Natural killer cell (primary cell): ENCODE data around the gene FBRS. TPM values are rescaled to one million over a fixed set of nuclear protein-coding genes. Genes with fewer than 3 reads are reported as not detected.

Experiments used
- ATAC-seq, 3 donors: fragments of 150-1000 bp in 2 of 3; fragments of 200-7000 bp in 1 of 3; cut with Tn5 transposase; 1 replicate in 1 of 3; 2 replicates in 2 of 3; pipeline ENCODE4 v1.10.0; 2021; ENCODE audit warnings: mild to moderate bottlenecking in 2 of 3, moderate library complexity in 2 of 3
- DNase-seq, 2 donors: peaks; one replicate each; pipeline versions ENCODE4 v3.0.0 to v3.0.0-alpha.2; 2013 to 2021; ENCODE audit warnings: mixed read lengths in 1 of 2
- H3K27ac ChIP-seq: one replicate; pipeline ENCODE4 v1.5.1; 2013; ENCODE audit warnings: mild to moderate bottlenecking, low read length
- H3K27me3 ChIP-seq: one replicate; pipeline ENCODE4 v1.6.1; 2013; ENCODE audit warnings: low read length; ENCODE audit not compliant: control insufficient read depth, insufficient read depth
- H3K36me3 ChIP-seq: one replicate; pipeline ENCODE4 v1.6.1; 2013; ENCODE audit warnings: low read length; ENCODE audit not compliant: control insufficient read depth, insufficient read depth
- H3K4me1 ChIP-seq: one replicate; pipeline ENCODE4 v1.6.1; 2013; ENCODE audit warnings: low read length; ENCODE audit not compliant: control insufficient read depth, insufficient read depth
- H3K4me3 ChIP-seq: one replicate; pipeline ENCODE4 v1.5.1; 2013; ENCODE audit warnings: low read length
- H3K9me3 ChIP-seq: one replicate; pipeline ENCODE4 v1.6.1; 2013; ENCODE audit warnings: low read length; ENCODE audit not compliant: control insufficient read depth, insufficient read depth
- H3K27ac Mint-ChIP-seq, 2 donors: one replicate each; pipeline ENCODE4 v1.8.0; 2022; ENCODE audit warnings: mild to moderate bottlenecking in 2 of 2, mixed read lengths in 2 of 2, moderate library complexity in 1 of 2
- H3K27me3 Mint-ChIP-seq, 2 donors: one replicate each; pipeline ENCODE4 v1.8.0; 2022; ENCODE audit warnings: low read depth in 2 of 2, mixed read lengths in 2 of 2
- H3K36me3 Mint-ChIP-seq: one replicate; pipeline ENCODE4 v1.8.0; 2022; ENCODE audit warnings: mixed read lengths
- H3K4me1 Mint-ChIP-seq, 2 donors: one replicate each; pipeline ENCODE4 v1.8.0; 2022; ENCODE audit warnings: mixed read lengths in 2 of 2
- H3K4me3 Mint-ChIP-seq: one replicate; pipeline ENCODE4 v1.8.0; 2022; ENCODE audit warnings: mild to moderate bottlenecking, moderate library complexity, mixed read lengths
- H3K9me3 Mint-ChIP-seq, 2 donors: one replicate each; pipeline ENCODE4 v1.8.0; 2022; ENCODE audit warnings: mixed read lengths in 2 of 2
- WGBS: methylation state at CpG from one replicate; pipeline ENCODE4 v1.1.7; 2013; ENCODE audit warnings: missing lambda C conversion rate; ENCODE audit not compliant: insufficient coverage; 5-methylcytosine and 5-hydroxymethylcytosine counted together
- intact Hi-C: fragments of 100-400 bp; cut with micrococcal nuclease; formaldehyde crosslinking; loops from one replicate; pipeline ENCODE4 v1.14.2; 2022
- total RNA-seq, 4 donors: library from RNA; stranded (reverse); fragments of 120-200 nt in 1 of 4; gene quantifications; one replicate each; pipeline versions ENCODE4 v1.2.3 to v1.2.4, GENCODE V29; 2013 to 2022
- TF ChIP-seq, protein P1 (sequence below): fragments of 200-600 bp; IDR thresholded peaks from one replicate; pipeline ENCODE4 v1.8.0; 2022; ENCODE audit warnings: antibody characterized with exemption

Gene FBRS
- total RNA-seq, 3 donors from 2014 or later (not counting 1 experiment from before 2014, with no cell fraction given): 158 to 182 (median 172) TPM

DNA sequence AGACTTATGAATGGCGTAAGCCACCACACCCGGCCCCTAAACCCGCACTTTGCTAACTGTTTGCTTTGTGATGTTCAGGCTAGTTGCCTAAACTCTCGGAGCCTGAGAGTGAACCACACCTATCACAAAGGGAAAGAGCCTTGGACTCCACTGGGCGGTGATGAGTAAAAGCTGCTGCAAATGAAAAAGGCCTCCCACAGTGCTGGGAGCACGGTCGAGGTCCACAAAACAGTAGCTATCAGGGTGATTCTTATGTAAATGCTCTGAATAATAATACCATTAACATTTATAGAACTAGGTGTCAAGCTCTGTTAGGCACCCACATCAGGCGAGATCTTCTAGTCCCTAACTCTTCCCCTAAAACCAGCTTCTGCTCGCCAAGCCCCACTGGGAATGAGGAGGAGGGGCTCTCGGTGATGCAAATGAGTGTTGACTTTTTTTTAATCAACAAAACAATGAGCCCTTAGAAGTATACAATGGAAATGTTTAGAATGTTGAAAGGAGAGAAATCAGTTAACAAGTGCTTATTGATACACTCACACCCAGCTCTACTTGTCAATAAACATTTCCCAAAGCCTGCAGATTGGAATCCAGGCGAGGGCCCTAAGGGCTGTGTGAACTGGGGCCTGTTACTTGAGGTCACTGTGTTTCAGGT lies 19.8 kb downstream of the FBRS start:
- H3K36me3 Mint-ChIP-seq: no peaks in the 10 kb centered on the region
- intact Hi-C loops: no loop called here
- Histone ChIP-seq H3K36me3 (no peaks in the 10 kb centered on the region), H3K4me1 (no peaks in the 10 kb centered on the region), H3K9me3 (no peaks in the 10 kb centered on the region), H3K4me3 (no peak overlapping the region), H3K27ac (no peak overlapping the region), H3K27me3 (no peaks in the 10 kb centered on the region)
- no peaks in the 10 kb centered on the region for H3K9me3 Mint-ChIP-seq
- ATAC-seq (no peak), DNase-seq (no peak)
- no peaks in the 10 kb centered on the region for H3K27me3 Mint-ChIP-seq
- TF ChIP-seq, protein P1, sequence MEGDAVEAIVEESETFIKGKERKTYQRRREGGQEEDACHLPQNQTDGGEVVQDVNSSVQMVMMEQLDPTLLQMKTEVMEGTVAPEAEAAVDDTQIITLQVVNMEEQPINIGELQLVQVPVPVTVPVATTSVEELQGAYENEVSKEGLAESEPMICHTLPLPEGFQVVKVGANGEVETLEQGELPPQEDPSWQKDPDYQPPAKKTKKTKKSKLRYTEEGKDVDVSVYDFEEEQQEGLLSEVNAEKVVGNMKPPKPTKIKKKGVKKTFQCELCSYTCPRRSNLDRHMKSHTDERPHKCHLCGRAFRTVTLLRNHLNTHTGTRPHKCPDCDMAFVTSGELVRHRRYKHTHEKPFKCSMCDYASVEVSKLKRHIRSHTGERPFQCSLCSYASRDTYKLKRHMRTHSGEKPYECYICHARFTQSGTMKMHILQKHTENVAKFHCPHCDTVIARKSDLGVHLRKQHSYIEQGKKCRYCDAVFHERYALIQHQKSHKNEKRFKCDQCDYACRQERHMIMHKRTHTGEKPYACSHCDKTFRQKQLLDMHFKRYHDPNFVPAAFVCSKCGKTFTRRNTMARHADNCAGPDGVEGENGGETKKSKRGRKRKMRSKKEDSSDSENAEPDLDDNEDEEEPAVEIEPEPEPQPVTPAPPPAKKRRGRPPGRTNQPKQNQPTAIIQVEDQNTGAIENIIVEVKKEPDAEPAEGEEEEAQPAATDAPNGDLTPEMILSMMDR: no peak
- no peak overlapping the region for H3K27ac Mint-ChIP-seq
- no peak overlapping the region for H3K4me3 Mint-ChIP-seq
- H3K4me1 Mint-ChIP-seq: no peaks in the 10 kb centered on the region
- 97% methylated on average over 7 of the region's 11 CpGs for WGBS

- ATAC-seq: no peak
- Histone ChIP-seq H3K36me3 (no peaks in the 10 kb centered on the region), H3K4me3 (no peak overlapping the region), H3K4me1 (no peaks in the 10 kb centered on the region), H3K9me3 (no peaks in the 10 kb centered on the region), H3K27me3 (no peaks in the 10 kb centered on the region), H3K27ac (no peak overlapping the region)
- intact Hi-C loops: no loop called here
- H3K4me1 Mint-ChIP-seq: no peaks in the 10 kb centered on the region
- DNase-seq: no peak
- no peak overlapping the region for H3K27ac Mint-ChIP-seq
- no peaks in the 10 kb centered on the region for H3K9me3 Mint-ChIP-seq
- TF ChIP-seq, protein P1: no peak
- no peak overlapping the region for H3K4me3 Mint-ChIP-seq
- WGBS: 94% methylated on average over 2 of the region's 3 CpGs
- no peaks in the 10 kb centered on the region for H3K36me3 Mint-ChIP-seq
- no peaks in the 10 kb centered on the region for H3K27me3 Mint-ChIP-seq
Measured at GRCh38 chr16:30678586-30678970, 20.3 kb downstream of the FBRS start.

DNA sequence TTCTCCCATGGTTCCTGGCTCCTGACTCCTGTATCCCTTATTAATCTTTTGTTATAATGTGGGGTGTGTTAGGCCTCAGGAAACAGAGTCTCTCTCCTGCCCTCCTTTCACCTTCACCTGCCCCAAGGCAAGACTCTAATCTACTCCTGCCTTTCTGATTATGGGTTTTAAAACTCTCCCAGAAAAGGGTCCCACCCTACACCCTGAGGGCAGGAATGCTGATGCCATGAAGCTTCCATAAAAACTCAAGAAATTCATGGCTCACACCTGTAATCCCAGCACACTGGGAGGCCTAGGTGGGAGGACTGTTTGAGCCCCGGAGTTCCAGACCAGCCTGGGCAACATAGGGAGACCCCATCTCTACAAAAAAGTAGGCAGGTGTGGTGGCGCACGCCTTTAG lies 22.1 kb downstream of the FBRS start:
- no peaks in the 10 kb centered on the region for H3K36me3 ChIP-seq
- no peak overlapping the region for H3K27ac Mint-ChIP-seq
- no peak overlapping the region for H3K27ac ChIP-seq
- H3K9me3 ChIP-seq: no peaks in the 10 kb centered on the region
- H3K9me3 Mint-ChIP-seq: no peaks in the 10 kb centered on the region
- no peaks in the 10 kb centered on the region for H3K27me3 ChIP-seq
- TF ChIP-seq, protein P1: no peak
- no peak overlapping the region for H3K4me3 Mint-ChIP-seq
- H3K27me3 Mint-ChIP-seq: no peaks in the 10 kb centered on the region
- 89% methylated on average over 3 of the region's 3 CpGs for WGBS
- no peak overlapping the region for H3K4me3 ChIP-seq
- ATAC-seq (no peak), DNase-seq (no peak)
- intact Hi-C loops: no loop called here
- H3K4me1 ChIP-seq: no peaks in the 10 kb centered on the region
- H3K4me1 Mint-ChIP-seq: no peaks in the 10 kb centered on the region
- no peaks in the 10 kb centered on the region for H3K36me3 Mint-ChIP-seq

- no peaks in the 10 kb centered on the region for H3K9me3 ChIP-seq
- H3K4me1 Mint-ChIP-seq: peaks cover 3 to 4% of the 10 kb centered on the region in 2 donors
- H3K27me3 Mint-ChIP-seq: no peaks in the 10 kb centered on the region
- intact Hi-C loops: no loop called here
- H3K27me3 ChIP-seq: no peaks in the 10 kb centered on the region
- peaks cover 2% of the 10 kb centered on the region for H3K4me1 ChIP-seq
- H3K9me3 Mint-ChIP-seq: no peaks in the 10 kb centered on the region
- DNase-seq: no peak
- TF ChIP-seq, protein P1: no peak
- H3K4me3 Mint-ChIP-seq: no peak overlapping the region
- H3K4me3 ChIP-seq: no peak overlapping the region
- H3K27ac ChIP-seq: no peak overlapping the region
- WGBS: 92% methylated on average over 4 of the region's 4 CpGs
- H3K27ac Mint-ChIP-seq: no peak overlapping the region
- no peaks in the 10 kb centered on the region for H3K36me3 Mint-ChIP-seq
- no peak for ATAC-seq
- H3K36me3 ChIP-seq: no peaks in the 10 kb centered on the region
Measured at GRCh38 chr16:30688701-30689100, 30.5 kb downstream of the FBRS start.
